ACC112 (cell line): Measurements from ENCODE around the gene TEX54.
A peak's percentile ranks its signal among the peaks of the same experiment; 100 is the strongest.
"Not testable (repeated sequence)": the region's sequence is repeated elsewhere in the genome, so short reads cannot be mapped to it uniquely, and the experiment has no call there.

Experiments
- H2AFZ ChIP-seq: fragments of 200-600 bp; sonication (generic); one replicate; pipeline ENCODE4 v1.6.0; 2017; ENCODE audit warnings: antibody characterized with exemption, low read length; ENCODE audit not compliant: unreplicated experiment
- H3K27ac ChIP-seq: fragments of 200-600 bp; sonication (generic); 2 replicates; pipeline ENCODE4 v1.5.1; 2014; ENCODE audit warnings: low read depth, mild to moderate bottlenecking, antibody characterized with exemption, low read length, moderate library complexity
- H3K27me3 ChIP-seq: fragments of 200-600 bp; sonication (generic); 2 replicates; pipeline ENCODE4 v1.6.1; 2014; ENCODE audit warnings: mild to moderate bottlenecking, antibody characterized with exemption, low read length, moderate library complexity, mixed read lengths; ENCODE audit not compliant: insufficient read depth
- H3K36me3 ChIP-seq: fragments of 200-600 bp; sonication (generic); 2 replicates; pipeline ENCODE4 v1.6.1; 2016; ENCODE audit warnings: mild to moderate bottlenecking, antibody characterized with exemption, low read length, moderate library complexity, mixed read lengths; ENCODE audit not compliant: insufficient read depth
- H3K4me1 ChIP-seq: fragments of 200-600 bp; sonication (generic); one replicate; pipeline ENCODE4 v1.6.1; 2016; ENCODE audit warnings: low read length, mixed read lengths; ENCODE audit not compliant: insufficient read depth, unreplicated experiment, control insufficient read depth
- H3K4me3 ChIP-seq: fragments of 200-600 bp; sonication (generic); 2 replicates; pipeline ENCODE4 v1.5.1; 2014; ENCODE audit warnings: mild to moderate bottlenecking, low read depth, low read length
- H3K79me2 ChIP-seq: fragments of 200-600 bp; sonication (generic); one replicate; pipeline ENCODE4 v1.6.0; 2016; ENCODE audit warnings: low read length; ENCODE audit not compliant: control insufficient read depth, unreplicated experiment, insufficient read depth

TEX54 gene

DNA sequence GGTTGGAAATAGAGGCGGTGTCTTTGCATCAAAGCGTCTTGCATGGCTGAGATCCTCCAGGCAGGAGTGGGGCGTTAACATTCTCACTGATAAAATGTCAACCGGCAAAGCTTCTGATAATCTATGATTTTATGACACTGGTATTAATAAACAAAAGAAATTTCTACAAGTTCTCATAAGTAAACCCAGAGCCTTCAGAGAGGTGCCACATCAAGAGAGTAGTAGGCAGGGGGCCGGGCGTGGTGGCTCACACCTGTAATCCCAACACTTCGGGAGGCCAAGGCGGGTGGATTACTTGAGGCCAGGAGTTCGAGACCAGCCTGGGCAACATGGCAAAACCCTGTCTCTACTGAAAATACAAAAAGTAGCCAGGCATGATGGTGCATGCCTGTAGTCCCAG, 10.2 kb upstream of the TEX54 start:
- Histone ChIP-seq H3K79me2 (peaks cover 12% of the 10 kb centered on the region), H2AFZ (peak overlapping the region; percentile 80)
- not testable (repeated sequence) for H3K27ac ChIP-seq, H3K4me1 ChIP-seq, H3K36me3 ChIP-seq, H3K27me3 ChIP-seq, H3K4me3 ChIP-seq

DNA sequence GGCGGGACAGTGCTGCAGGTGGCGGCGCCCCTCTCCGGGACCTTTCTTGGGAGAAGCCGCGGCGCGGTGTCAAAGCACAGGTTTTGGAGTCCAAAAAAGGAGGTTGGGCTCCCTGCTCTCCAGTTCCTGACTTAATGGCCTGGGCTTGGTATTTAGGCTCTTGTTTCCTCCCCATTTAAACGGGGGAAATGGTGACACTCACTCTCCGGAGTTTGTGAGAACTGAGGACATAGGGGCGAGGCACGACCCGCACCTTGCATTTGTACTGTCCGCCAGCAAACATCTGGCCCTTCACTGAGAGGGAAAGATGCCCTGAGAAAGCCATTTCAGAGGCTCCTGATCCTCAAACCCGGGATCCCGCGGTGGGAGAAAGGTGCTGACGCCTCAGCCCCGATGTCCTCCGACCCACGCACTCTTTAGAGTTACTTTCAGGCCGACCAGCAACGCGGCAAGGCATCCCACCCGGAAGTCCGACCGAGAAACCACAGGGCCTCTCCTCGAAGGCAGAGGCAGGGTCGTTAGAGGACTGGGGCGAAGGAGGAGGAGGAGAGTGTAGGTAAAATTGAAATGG, 9.6 kb upstream of the TEX54 start:
- H2AFZ ChIP-seq, result peak overlapping the region; percentile 80
- peak overlapping the region; percentile 75 for H3K4me3 ChIP-seq
- H3K4me1 ChIP-seq, result peaks cover 9% of the 10 kb centered on the region

GRCh38 chr11:62841361-62842170, 8.9 kb upstream of the TEX54 start:
- H3K27me3 ChIP-seq, result no peaks in the 10 kb centered on the region
- peaks cover 9% of the 10 kb centered on the region for H3K4me1 ChIP-seq
- H3K4me3 ChIP-seq, result peak overlapping the region; percentile 75
- H2AFZ ChIP-seq, result peak overlapping the region; percentile 80
- H3K36me3 ChIP-seq, result no peaks in the 10 kb centered on the region
- peak overlapping the region; percentile 97 for H3K27ac ChIP-seq
- peaks cover 18% of the 10 kb centered on the region for H3K79me2 ChIP-seq

More for the DNA sequence above, 9.6 kb upstream of the TEX54 start:
- Histone ChIP-seq H3K27me3 (no peaks in the 10 kb centered on the region), H3K79me2 (peaks cover 18% of the 10 kb centered on the region), H3K36me3 (no peaks in the 10 kb centered on the region), H3K27ac (peak overlapping the region; percentile 97)

DNA sequence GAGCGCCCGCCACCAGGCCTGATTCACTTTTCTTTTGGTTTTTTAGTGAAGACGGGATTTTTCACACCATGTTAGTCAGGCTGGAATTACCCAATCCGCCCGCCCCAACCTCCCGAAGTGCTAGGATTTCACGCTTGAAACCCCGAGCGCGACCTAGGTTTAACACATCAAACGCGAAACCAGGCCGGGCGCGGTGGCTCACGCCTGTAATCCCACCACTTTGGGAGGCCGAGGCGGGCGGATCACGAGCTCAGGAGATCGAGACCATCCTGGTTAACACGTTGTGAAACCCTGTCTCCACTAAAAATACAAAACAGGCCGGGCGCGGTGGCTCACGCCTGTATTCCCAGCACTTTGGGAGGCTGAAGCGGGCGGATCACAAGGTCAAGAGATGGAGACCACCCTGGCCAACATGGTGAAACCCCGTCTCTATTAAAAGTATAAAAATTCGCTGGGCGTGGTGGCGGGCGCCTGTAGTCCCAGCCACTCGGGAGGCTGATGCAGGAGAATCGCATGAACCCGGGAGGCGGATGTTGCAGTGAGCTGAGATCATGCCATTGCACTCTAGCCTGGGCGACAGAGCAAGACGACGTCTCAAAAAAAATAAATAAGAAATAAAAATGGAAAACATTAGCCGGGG, 8.2 kb upstream of the TEX54 start:
- H3K4me3 ChIP-seq, result peak overlapping the region; percentile 93
- peak overlapping the region; percentile 97 for H3K27ac ChIP-seq
- not testable (repeated sequence) for H3K27me3 ChIP-seq, H3K36me3 ChIP-seq, H3K4me1 ChIP-seq, H2AFZ ChIP-seq
- H3K79me2 ChIP-seq, result peaks cover 18% of the 10 kb centered on the region

DNA sequence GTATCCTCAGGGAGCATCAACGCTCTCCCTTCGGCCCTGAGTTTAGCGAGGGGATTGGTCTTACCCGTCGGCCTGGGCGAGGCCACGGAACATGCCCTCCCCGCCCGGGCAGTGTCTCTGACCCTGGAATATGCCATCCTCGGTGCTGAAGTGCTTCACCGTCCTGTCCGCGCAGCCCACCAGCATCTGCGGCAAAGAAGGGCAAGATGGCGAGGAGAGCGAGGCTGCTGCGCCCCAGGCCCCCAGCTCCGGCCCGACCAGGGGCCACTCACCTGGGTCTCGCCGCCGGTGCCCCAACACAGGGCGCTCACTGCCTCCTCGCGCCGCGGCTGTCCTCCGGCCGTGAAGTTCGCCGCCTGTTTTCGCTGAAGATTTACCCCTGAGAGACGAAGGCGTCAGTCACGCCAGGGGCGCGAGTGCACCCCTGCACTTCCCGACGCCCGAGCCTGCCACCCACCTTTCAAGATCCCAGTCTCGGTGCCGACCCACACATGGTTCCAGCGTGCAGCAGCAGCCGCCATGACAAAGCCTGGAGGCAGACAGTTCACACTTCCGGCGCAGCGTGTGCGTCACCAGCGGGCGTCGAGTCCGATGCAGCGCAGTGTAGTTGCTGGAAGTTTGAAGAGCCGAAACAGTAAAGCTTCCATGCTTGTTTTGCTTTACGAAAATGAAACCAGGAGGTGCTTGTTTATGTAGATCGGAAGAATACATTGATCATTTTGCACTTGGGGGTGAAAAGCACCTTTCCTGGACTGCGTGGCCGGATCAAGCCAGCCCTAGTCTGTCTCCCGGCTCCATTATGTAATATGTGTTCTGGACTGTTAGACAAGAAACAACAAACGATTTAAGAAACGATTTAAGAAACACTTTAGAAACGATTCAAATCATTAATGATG, 6.7 kb upstream of the TEX54 start, which contains the start of gene WDR74:
WDR74 (minus strand) TSS at position 541 of the 896 bp plus-strand sequence; CDS start at position 521, 20 bp downstream.
- H3K27me3 ChIP-seq, result no peaks in the 10 kb centered on the region
- H3K36me3 ChIP-seq, result no peaks in the 10 kb centered on the region
- peak within 1 kb of the TSS; percentile 93 for H3K4me3 ChIP-seq
- peak within 1 kb of the TSS; percentile 97 for H3K27ac ChIP-seq
- H3K4me1 ChIP-seq, result peaks cover 9% of the 10 kb centered on the region
- peak within 1 kb of the TSS; percentile 64 for H2AFZ ChIP-seq
- peaks cover 22% of the 10 kb centered on the region for H3K79me2 ChIP-seq

- Histone ChIP-seq H3K4me3 (no peak overlapping the region), H3K36me3 (no peaks in the 10 kb centered on the region), H3K27ac (no peak overlapping the region), H3K27me3 (no peaks in the 10 kb centered on the region), H3K79me2 (peaks cover 33% of the 10 kb centered on the region), H2AFZ (no peak overlapping the region), H3K4me1 (peaks cover 10% of the 10 kb centered on the region)
Measured at GRCh38 chr11:62835336-62835735, 2.7 kb upstream of the TEX54 start.

DNA sequence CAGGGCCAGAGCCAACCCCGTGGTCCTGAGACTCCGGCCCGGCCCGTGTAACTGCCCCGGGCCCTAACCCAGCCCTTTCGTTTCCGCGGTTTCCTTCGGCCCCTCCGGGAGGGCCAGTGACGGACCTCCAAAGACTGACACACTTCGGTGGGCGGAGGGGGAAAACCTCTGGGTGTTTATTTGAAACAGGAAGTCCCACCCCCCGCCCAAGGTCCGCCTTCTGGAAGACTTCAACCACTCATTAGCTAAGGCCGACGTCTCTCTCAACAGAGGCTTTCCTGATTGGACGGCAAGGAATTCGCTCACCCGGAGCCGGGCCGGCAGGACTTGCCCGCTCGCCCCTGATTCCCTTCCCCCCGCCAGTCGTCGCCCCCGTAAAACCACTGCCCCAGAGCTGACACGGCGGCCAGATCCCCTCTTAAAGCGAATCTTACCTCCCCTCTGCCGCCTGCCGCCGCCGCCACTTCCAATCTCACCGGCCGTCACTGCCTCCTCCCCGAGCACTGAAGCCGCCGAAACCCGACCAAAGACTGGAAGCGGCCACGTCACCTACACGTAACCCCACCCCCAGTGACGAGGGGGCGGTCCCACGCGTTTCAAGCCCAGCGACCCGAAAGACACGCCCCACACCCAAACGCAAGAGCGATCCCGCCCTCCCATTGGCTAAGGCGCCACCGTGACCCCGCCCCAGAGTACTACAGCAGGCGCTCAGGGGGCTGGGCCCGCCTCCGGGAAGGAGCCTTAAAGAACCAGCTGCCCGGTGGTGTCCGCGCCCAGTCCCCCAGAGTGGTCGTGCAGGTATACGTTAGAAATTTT, 913 bp downstream of the TEX54 start, which contains the start of gene STX5:
STX5 (minus strand) TSS at position 532 of the 816 bp plus-strand sequence. CDS start 808 bp downstream, outside the sequence.
- H3K79me2 ChIP-seq, result peaks cover 46% of the 10 kb centered on the region
- 0 out of 2 replicates have a peak, but pooled peaks cover 2% of the 10 kb centered on the region for H3K36me3 ChIP-seq
- H3K4me3 ChIP-seq, result peak within 1 kb of the TSS; percentile 97
- peaks cover 13% of the 10 kb centered on the region for H3K4me1 ChIP-seq
- no peaks in the 10 kb centered on the region for H3K27me3 ChIP-seq
- H3K27ac ChIP-seq, result peak within 1 kb of the TSS; percentile 86
- peak within 1 kb of the TSS; percentile 58 for H2AFZ ChIP-seq

- Histone ChIP-seq H3K27ac (peak overlapping the region; percentile 86), H3K27me3 (no peaks in the 10 kb centered on the region), H3K4me1 (peaks cover 13% of the 10 kb centered on the region), H3K79me2 (peaks cover 46% of the 10 kb centered on the region), H3K36me3 (0 out of 2 replicates have a peak, but pooled peaks cover 2% of the 10 kb centered on the region), H3K4me3 (peak overlapping the region; percentile 97), H2AFZ (peak overlapping the region; percentile 39)
Measured at GRCh38 chr11:62830904-62831519, 1.6 kb downstream of the TEX54 start.

GRCh38 chr11:62828130-62828529, 4.5 kb downstream of the TEX54 start:
- not testable (repeated sequence) for H3K4me3 ChIP-seq, H3K4me1 ChIP-seq, H3K27me3 ChIP-seq, H3K27ac ChIP-seq, H2AFZ ChIP-seq
- peaks cover 20% of the 10 kb centered on the region for H3K36me3 ChIP-seq
- peaks cover 42% of the 10 kb centered on the region for H3K79me2 ChIP-seq
